Hematopoietic multipotent progenitor cell treated with erythropoietin and hydrocortisone succinate and interleukin-3 and kit ligand, for 8 days (in vitro differentiated cells): ENCODE results near the gene EBP.

Source experiments
- DNase-seq: peaks from one replicate; pipeline ENCODE4 v3.0.0-alpha.2; 2015

EBP gene

GRCh38 chrX:48521353-48522243 is at the start of gene EBP:
Gene EBP, plus strand, starts transcription at chrX:48521808. Its CDS starts 1,964 bp downstream, at chrX:48523772.
- peak; percentile 97 for DNase-seq

- DNase-seq: no peak
Observed at GRCh38 chrX:48472225-48472624, 49.4 kb upstream of the EBP start.

GRCh38 chrX:48472851-48473703 is 48.5 kb upstream of the EBP start:
- DNase-seq: no peak

- DNase-seq: no peak
Observed at GRCh38 chrX:48473704-48473990, 48.0 kb upstream of the EBP start.

- peak; percentile 59 for DNase-seq
Observed at GRCh38 chrX:48474127-48474526, 47.5 kb upstream of the EBP start.

- DNase-seq: no peak
Observed at GRCh38 chrX:48474581-48474980, 47.0 kb upstream of the EBP start.

- peak; percentile 43 for DNase-seq
Observed at GRCh38 chrX:48475296-48475695, 46.3 kb upstream of the EBP start.

DNA sequence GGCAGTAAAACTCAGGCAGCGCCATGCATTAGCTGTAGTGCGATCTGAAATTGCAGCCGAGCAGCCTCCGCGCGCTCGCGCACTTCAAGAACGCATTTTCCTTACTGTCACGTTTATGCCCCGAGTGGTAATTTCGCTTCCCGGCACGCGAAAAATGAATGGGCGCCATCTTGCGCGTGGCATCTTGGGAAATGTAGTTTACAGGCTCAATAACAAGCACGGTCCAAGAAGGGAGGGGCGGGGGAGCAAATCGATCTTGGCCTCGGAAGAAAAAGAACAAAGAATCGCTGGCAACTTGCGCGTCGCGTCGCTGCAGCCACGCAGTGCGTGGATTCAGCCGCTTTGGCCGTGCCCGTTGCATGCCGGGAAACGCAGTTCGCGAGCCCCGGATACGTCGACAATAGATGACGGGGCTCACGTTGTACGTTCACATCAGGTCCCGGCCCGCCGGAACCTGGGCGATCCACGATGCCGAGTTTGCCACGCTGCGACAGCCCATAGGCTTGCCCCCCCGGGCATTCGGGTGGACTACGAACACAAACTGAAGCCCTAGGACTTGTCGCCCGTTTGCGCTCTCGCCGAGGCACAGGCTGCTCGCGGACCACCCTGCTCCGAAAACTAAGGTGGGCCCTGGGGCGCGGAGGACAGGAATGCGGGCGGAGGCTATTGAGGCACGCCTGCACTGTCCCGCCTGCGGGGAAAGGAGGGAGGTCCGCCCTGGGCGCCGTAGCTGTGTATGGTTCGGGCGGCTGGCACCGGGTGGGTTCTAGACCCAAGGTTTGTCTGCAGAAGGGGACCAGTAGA is 45.6 kb upstream of the EBP start, which contains the start of gene FTSJ1:
TSS of gene FTSJ1 (plus strand) at position 426 of the 804 bp plus-strand sequence. CDS start 1,849 bp downstream, outside the sequence.
- peak; percentile 94 for DNase-seq

GRCh38 chrX:48476919-48477318 is 44.7 kb upstream of the EBP start:
- no peak for DNase-seq

- DNase-seq: no peak
Observed at GRCh38 chrX:48477960-48478755, 43.5 kb upstream of the EBP start.

DNA sequence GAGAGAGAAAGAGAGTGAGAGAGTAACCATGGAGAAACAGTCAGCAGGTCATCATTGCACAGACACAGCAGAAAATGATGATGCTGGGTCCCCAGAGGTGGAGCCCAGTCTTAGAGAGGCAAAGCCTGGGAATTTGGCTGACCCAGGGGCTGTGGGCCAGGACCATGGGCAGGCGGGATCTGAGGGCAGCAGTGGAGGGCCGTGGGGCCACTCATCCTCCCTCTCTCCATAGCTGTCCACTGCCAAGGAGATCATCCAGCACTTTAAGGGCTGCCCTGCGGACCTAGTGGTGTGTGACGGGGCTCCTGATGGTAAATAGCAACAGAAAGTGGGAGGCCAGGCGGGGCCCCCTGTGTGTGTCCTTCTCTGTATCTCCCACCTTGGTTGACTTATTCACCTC is 42.8 kb upstream of the EBP start:
- no peak for DNase-seq

DNA sequence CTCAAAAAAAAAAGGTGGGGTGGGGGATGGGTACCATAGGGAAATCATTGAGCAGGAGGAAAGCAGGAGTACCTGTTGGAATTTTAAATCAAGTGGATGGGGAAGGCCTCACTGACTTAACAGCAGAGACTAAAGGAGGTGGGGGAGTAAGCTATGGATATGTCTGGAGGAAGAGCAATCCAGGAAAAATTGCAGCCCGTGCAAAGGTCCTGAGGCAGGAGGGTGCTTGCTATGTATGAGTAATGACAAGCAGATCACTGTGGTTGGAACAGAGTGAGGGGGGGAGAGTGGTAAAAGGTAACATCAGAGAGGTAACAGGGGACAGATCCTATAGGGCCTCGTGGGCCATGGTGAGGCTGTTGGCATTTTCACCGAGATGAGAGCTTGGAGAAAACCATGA is 41.5 kb upstream of the EBP start:
- no peak for DNase-seq

DNA sequence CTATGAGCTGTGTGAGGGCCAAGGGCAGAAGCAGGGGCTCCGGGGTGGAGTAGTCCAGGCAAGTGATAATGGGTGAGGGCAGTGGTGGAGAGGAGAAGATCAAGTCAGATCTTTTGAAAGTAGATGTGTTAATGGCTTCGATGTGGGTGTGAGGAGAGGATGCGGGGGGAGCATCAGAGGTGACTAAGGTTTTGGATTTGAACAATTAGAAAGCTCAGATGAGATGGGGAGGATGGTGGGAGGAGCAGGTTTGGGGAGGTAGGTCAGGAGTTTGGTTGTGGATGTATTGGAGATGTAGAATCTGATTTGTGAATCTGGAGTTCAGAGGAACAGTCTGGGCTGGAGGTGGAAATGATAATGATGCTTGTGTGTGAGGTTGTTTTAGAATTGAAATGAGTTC is 41.0 kb upstream of the EBP start:
- DNase-seq: no peak

DNA sequence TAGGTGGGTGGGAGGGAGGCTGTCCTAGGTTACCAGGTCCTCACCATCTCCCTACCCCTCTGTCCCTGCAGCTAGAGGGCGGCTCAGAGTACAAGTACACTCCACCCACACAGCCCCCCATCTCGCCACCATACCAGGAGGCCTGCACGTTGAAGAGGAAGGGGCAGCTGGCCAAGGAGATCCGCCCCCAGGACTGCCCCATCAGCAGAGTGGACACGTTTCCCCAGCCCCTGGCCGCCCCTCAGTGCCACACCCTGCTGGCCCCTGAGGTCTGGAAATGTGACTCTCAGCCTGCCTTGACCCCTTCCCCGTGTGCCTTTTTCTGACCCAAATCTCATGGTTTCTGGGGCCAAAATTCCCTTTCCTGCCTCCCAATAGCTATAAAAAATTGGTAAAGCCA is 39.1 kb upstream of the EBP start:
- no peak for DNase-seq

DNA sequence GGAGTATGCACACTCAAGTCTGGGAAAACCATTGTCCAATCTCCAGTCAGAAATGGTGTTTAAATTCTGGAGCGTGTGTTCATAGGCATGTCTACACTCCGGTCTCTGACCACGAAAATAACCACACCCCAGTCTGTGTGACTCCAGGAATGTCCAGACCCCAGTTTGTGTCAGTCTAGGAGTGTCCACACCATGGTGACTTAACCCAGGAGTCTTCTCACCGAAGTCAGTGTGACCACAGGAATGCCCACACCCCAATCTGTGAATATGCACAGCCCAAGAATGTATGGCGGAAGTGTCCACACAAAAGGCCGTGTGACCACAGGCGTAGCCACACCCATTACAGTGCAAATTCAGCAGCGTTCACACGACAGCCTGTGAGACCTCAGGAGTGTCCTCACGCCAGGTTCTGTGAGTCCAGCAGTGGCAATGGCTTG is 34.2 kb upstream of the EBP start:
- peak; percentile 49 for DNase-seq

DNA sequence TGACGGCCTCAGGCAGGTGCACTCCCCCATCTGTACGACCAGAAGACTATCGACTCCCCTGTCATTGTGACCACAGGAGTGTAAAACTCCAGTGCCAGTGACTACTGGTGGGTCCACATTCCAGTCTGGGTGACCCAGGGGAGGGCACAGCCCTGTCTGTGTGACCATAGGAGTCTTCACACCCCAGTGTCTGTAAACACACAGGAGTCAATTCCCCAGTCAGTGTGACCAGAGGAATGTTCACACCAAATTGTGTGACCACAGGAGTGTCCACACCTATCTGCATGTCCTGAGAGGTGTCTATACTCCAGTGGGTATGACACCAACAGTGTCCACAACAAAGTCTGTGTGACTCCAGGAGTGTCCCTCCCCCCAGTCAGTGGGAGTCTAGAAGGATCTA is 33.6 kb upstream of the EBP start:
- no peak for DNase-seq

- DNase-seq: no peak
Observed at GRCh38 chrX:48489296-48489695, 32.3 kb upstream of the EBP start.

GRCh38 chrX:48489892-48490291 is 31.7 kb upstream of the EBP start:
- DNase-seq: no peak

- no peak for DNase-seq
Observed at GRCh38 chrX:48490661-48491060, 30.9 kb upstream of the EBP start.

DNA sequence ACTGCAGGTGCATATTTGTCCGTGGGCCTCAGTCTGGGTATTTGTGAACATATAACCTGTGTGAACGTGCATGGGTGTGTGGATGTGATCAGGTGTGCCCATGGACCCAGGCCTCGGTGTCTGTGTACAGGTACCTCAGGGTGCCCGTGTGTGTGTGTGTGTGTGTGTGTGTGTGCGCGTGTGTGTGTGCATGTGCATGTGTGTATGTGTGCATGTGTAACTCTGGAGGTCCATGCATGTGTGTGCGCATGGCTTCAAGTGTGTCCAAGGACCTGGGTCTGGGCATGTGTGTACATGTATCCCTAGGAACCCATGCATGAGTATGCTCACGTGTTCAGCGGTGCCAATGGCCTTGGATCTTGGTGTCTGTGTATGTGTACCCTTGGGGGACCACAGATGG is 29.8 kb upstream of the EBP start:
- no peak for DNase-seq

- DNase-seq: no peak
Observed at GRCh38 chrX:48492293-48492910, 29.2 kb upstream of the EBP start.

DNA sequence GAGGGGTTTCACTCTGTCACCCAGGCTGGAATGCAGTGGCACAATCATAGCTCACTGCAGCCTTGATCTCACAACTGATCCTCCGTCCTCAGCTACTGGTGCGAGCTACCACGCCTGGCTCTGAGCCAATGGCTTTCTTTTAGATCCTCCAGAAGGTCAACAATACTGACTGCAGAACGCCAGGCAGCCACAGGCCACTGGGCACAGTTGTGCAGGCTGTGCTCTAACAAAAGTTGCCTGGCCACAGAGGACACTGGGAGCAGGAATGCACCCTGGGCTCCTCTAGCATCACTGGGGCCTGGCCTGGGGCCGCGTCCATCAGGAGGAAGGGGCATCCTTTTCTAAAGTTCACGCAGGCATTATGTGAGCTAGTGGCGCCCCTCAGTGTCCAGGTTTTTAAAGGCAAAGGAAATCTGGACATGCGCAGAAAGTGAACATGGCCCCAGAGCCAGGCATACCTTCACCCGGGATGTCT is 27.7 kb upstream of the EBP start:
- peak; percentile 37 for DNase-seq
